ENCODE data around the gene BMP6.

Gene BMP6

GRCh38 chr6:7905416-7905815 lies 179.5 kb downstream of the BMP6 start:
- DNase-seq (ENCODE audit: low read depth), result peak; percentile 77

- DNase-seq (ENCODE audit: low read depth), result no peak
Measured at GRCh38 chr6:7906741-7907140, 180.8 kb downstream of the BMP6 start.

- DNase-seq (ENCODE audit: low read depth), result no peak
Measured at GRCh38 chr6:7907159-7907558, 181.3 kb downstream of the BMP6 start.

- DNase-seq (ENCODE audit: low read depth), result no peak
Measured at GRCh38 chr6:7909323-7910276, 183.7 kb downstream of the BMP6 start.

- peak; percentile 40 for DNase-seq (ENCODE audit: low read depth)
Measured at GRCh38 chr6:7910298-7910653, 184.4 kb downstream of the BMP6 start.

GRCh38 chr6:7910654-7911344 lies 184.9 kb downstream of the BMP6 start, which contains the start of gene TXNDC5:
Gene TXNDC5, minus strand, starts transcription at chr6:7910788. Its CDS starts 12 bp downstream, at chr6:7910776.
- DNase-seq (ENCODE audit: low read depth), result peak; percentile 58

GRCh38 chr6:7911345-7911725 lies 185.4 kb downstream of the BMP6 start:
- no peak for DNase-seq (ENCODE audit: low read depth)

GRCh38 chr6:7912024-7912423 lies 186.1 kb downstream of the BMP6 start:
- no peak for DNase-seq (ENCODE audit: low read depth)

- DNase-seq (ENCODE audit: low read depth), result no peak
Measured at GRCh38 chr6:7912736-7913517, 187.0 kb downstream of the BMP6 start.

GRCh38 chr6:7914311-7914710 lies 188.4 kb downstream of the BMP6 start:
- DNase-seq (ENCODE audit: low read depth), result no peak

GRCh38 chr6:7914991-7915789 lies 189.3 kb downstream of the BMP6 start:
- peak; percentile 58 for DNase-seq (ENCODE audit: low read depth)

- no peak for DNase-seq (ENCODE audit: low read depth)
Measured at GRCh38 chr6:7916959-7917358, 191.1 kb downstream of the BMP6 start.

- DNase-seq (ENCODE audit: low read depth), result no peak
Measured at GRCh38 chr6:7917729-7918128, 191.8 kb downstream of the BMP6 start.

- no peak for DNase-seq (ENCODE audit: low read depth)
Measured at GRCh38 chr6:7918403-7918802, 192.5 kb downstream of the BMP6 start.

GRCh38 chr6:7919871-7920270 lies 194.0 kb downstream of the BMP6 start:
- DNase-seq (ENCODE audit: low read depth), result peak; percentile 93

GRCh38 chr6:7920425-7920824 lies 194.5 kb downstream of the BMP6 start:
- no peak for DNase-seq (ENCODE audit: low read depth)

GRCh38 chr6:7921046-7921445 lies 195.1 kb downstream of the BMP6 start:
- DNase-seq (ENCODE audit: low read depth), result no peak

- no peak for DNase-seq (ENCODE audit: low read depth)
Measured at GRCh38 chr6:7921632-7922092, 195.8 kb downstream of the BMP6 start.

- DNase-seq (ENCODE audit: low read depth), result no peak
Measured at GRCh38 chr6:7922596-7922995, 196.7 kb downstream of the BMP6 start.

- DNase-seq (ENCODE audit: low read depth), result no peak
Measured at GRCh38 chr6:7924867-7925266, 199.0 kb downstream of the BMP6 start.
